Fibroblast of gingiva (primary cell): ENCODE data around the gene CDH12.
"Not testable (repeated sequence)": the region's sequence is repeated elsewhere in the genome, so short reads cannot be mapped to it uniquely, and the experiment has no call there.

Experiments
- DNase-seq: peaks from one replicate; pipeline ENCODE4 v3.0.0-alpha.2; 2011; ENCODE audit warnings: low read depth

The CDH12 gene

GRCh38 chr5:22277006-22277405, 576.1 kb downstream of the CDH12 start:
- no peak for DNase-seq

GRCh38 chr5:22265855-22266254, 587.3 kb downstream of the CDH12 start:
- DNase-seq, result not testable (repeated sequence)

GRCh38 chr5:22258139-22258538, 595.0 kb downstream of the CDH12 start:
- no peak for DNase-seq

- DNase-seq, result no peak
Observed at GRCh38 chr5:22250528-22250927, 602.6 kb downstream of the CDH12 start.

- no peak for DNase-seq
Observed at GRCh38 chr5:22249209-22249729, 603.9 kb downstream of the CDH12 start.

- no peak for DNase-seq
Observed at GRCh38 chr5:22245770-22246169, 607.4 kb downstream of the CDH12 start.

GRCh38 chr5:22242532-22242931, 610.6 kb downstream of the CDH12 start:
- no peak for DNase-seq

GRCh38 chr5:22238047-22238446, 615.1 kb downstream of the CDH12 start:
- DNase-seq, result no peak

GRCh38 chr5:22226423-22226822, 626.7 kb downstream of the CDH12 start:
- no peak for DNase-seq

- no peak for DNase-seq
Observed at GRCh38 chr5:22223079-22223478, 630.1 kb downstream of the CDH12 start.

- DNase-seq, result not testable (repeated sequence)
Observed at GRCh38 chr5:22213703-22214495, 639.2 kb downstream of the CDH12 start.

- not testable (repeated sequence) for DNase-seq
Observed at GRCh38 chr5:22212254-22212991, 640.7 kb downstream of the CDH12 start.

GRCh38 chr5:22208463-22208862, 644.7 kb downstream of the CDH12 start:
- DNase-seq, result not testable (repeated sequence)

GRCh38 chr5:22188651-22189050, 664.5 kb downstream of the CDH12 start:
- DNase-seq, result not testable (repeated sequence)

GRCh38 chr5:22187632-22188228, 665.4 kb downstream of the CDH12 start:
- not testable (repeated sequence) for DNase-seq

- not testable (repeated sequence) for DNase-seq
Observed at GRCh38 chr5:22169226-22169625, 683.9 kb downstream of the CDH12 start.

GRCh38 chr5:22168704-22169103, 684.4 kb downstream of the CDH12 start:
- DNase-seq, result not testable (repeated sequence)

- DNase-seq, result not testable (repeated sequence)
Observed at GRCh38 chr5:22165931-22166330, 687.2 kb downstream of the CDH12 start.

- not testable (repeated sequence) for DNase-seq
Observed at GRCh38 chr5:22164910-22165748, 688.0 kb downstream of the CDH12 start.

- not testable (repeated sequence) for DNase-seq
Observed at GRCh38 chr5:22156953-22157352, 696.2 kb downstream of the CDH12 start.

- not testable (repeated sequence) for DNase-seq
Observed at GRCh38 chr5:22154779-22155178, 698.4 kb downstream of the CDH12 start.

GRCh38 chr5:22151801-22152200, 701.3 kb downstream of the CDH12 start:
- DNase-seq, result not testable (repeated sequence)
